K562 (cell line): ENCODE measurements around the gene SKAP1.

Experiments
- ATF6 ChIP-seq: sonication (generic); formaldehyde crosslinking; IDR thresholded peaks from 2 replicates; pipeline ENCODE4 v1.4.0; 2020; ENCODE audit warnings: mild to moderate bottlenecking, missing genetic modification reagents
- CBFB ChIP-seq: sonication (generic); formaldehyde crosslinking; IDR thresholded peaks from 2 replicates; pipeline ENCODE4 v1.4.0; 2020; ENCODE audit warnings: mild to moderate bottlenecking, missing genetic modification reagents
- CEBPB ChIP-seq: fragments of 450-650 bp; IDR thresholded peaks from 2 replicates; pipeline ENCODE4 v1.6.1; 2016; ENCODE audit warnings: missing genetic modification characterization, missing compliant biosample characterization
- CREM ChIP-seq: IDR thresholded peaks from 2 replicates; pipeline ENCODE4 v1.6.1; 2014; ENCODE audit warnings: antibody characterized with exemption, low read depth
- CTBP1 ChIP-seq: fragments of 450-650 bp; IDR thresholded peaks from 2 replicates; pipeline ENCODE4 v1.6.1; 2016; ENCODE audit warnings: borderline replicate concordance
- GATAD2B ChIP-seq: fragments of 450-650 bp; IDR thresholded peaks from 2 replicates; pipeline ENCODE4 v1.6.1; 2017; ENCODE audit warnings: mild to moderate bottlenecking, borderline replicate concordance
- POLR2AphosphoS2 ChIP-seq: IDR thresholded peaks from 2 replicates; pipeline ENCODE4 v1.6.1; 2012; ENCODE audit warnings: low read length, improper control_type of control experiment
- SAP30 ChIP-seq: fragments of 200-600 bp; sonication (generic); IDR thresholded peaks from 2 replicates; pipeline ENCODE4 v1.6.1; 2012; ENCODE audit warnings: borderline replicate concordance, low read depth, mild to moderate bottlenecking, moderate library complexity, low read length, control low read depth, inconsistent platforms; ENCODE audit not compliant: insufficient read depth, poor library complexity, severe bottlenecking
- ZBED1 ChIP-seq: IDR thresholded peaks from 2 replicates; pipeline ENCODE4 v1.6.1; 2014
- ZNF212 ChIP-seq: fragments of 450-650 bp; formaldehyde crosslinking; IDR thresholded peaks from 2 replicates; pipeline ENCODE4 v1.4.0; 2020; ENCODE audit warnings: mild to moderate bottlenecking
- TF ChIP-seq, protein P1 (sequence below), 2 experiments: fragments of 250-450 bp in 1 of 2; fragments of 450-650 bp in 1 of 2; sonication (Bioruptor Pico) in 1 of 2; IDR thresholded peaks; 2 replicates each; pipeline versions ENCODE4 v1.6.1 to v1.8.0; 2016 to 2021; ENCODE audit warnings: mild to moderate bottlenecking in 2 of 2, moderate library complexity in 2 of 2, missing compliant biosample characterization in 1 of 2, missing genetic modification characterization in 1 of 2
- TF ChIP-seq, protein P2 (sequence below), 3 experiments: IDR thresholded peaks in 2 of 3; conservative IDR thresholded peaks in 1 of 3; 2 replicates each; pipeline ENCODE4 v1.5.1; 2011 to 2012; ENCODE audit warnings: low read length in 3 of 3, mild to moderate bottlenecking in 3 of 3, control low read depth in 2 of 3, improper control_type of control experiment in 1 of 3, inconsistent platforms in 1 of 3, low read depth in 1 of 3, mixed read lengths in 1 of 3, moderate library complexity in 1 of 3; ENCODE audit not compliant: insufficient read depth in 2 of 3
- TF ChIP-seq, protein P3 (sequence below), 2 experiments: fragments of 450-650 bp; IDR thresholded peaks; 2 replicates each; pipeline ENCODE4 v1.6.1; 2016; ENCODE audit warnings: mild to moderate bottlenecking in 2 of 2, borderline replicate concordance in 1 of 2, low read depth in 1 of 2, moderate library complexity in 1 of 2

GRCh38 chr17:48229936-48230335, 200.1 kb downstream of the SKAP1 start:
- TF ChIP-seq CBFB (CRISPR knock-in tag) (no peak), CTBP1 (no peak), SAP30 (no peak), POLR2AphosphoS2 (no peak), CREM (no peak), ATF6 (CRISPR knock-in tag) (no peak), ZNF212 (no peak), GATAD2B (no peak), CEBPB (no peak), ZBED1 (no peak)
- TF ChIP-seq, protein P1, sequence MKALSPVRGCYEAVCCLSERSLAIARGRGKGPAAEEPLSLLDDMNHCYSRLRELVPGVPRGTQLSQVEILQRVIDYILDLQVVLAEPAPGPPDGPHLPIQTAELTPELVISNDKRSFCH (CRISPR knock-in tag; IDR thresholded peaks at IDR 0.05), result no peak
- TF ChIP-seq, protein P1 (tag; IDR thresholded peaks at IDR 0.05), result no peak
- TF ChIP-seq, protein P2, sequence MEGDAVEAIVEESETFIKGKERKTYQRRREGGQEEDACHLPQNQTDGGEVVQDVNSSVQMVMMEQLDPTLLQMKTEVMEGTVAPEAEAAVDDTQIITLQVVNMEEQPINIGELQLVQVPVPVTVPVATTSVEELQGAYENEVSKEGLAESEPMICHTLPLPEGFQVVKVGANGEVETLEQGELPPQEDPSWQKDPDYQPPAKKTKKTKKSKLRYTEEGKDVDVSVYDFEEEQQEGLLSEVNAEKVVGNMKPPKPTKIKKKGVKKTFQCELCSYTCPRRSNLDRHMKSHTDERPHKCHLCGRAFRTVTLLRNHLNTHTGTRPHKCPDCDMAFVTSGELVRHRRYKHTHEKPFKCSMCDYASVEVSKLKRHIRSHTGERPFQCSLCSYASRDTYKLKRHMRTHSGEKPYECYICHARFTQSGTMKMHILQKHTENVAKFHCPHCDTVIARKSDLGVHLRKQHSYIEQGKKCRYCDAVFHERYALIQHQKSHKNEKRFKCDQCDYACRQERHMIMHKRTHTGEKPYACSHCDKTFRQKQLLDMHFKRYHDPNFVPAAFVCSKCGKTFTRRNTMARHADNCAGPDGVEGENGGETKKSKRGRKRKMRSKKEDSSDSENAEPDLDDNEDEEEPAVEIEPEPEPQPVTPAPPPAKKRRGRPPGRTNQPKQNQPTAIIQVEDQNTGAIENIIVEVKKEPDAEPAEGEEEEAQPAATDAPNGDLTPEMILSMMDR (IDR thresholded peaks at IDR 0.05 in 2 of 3, conservative IDR thresholded peaks at IDR 0.05 in 1 of 3; ENCODE audit: insufficient read depth in 2 of 3, low read depth in 1 of 3, low read length in 3 of 3), result no peak
- TF ChIP-seq, protein P3, sequence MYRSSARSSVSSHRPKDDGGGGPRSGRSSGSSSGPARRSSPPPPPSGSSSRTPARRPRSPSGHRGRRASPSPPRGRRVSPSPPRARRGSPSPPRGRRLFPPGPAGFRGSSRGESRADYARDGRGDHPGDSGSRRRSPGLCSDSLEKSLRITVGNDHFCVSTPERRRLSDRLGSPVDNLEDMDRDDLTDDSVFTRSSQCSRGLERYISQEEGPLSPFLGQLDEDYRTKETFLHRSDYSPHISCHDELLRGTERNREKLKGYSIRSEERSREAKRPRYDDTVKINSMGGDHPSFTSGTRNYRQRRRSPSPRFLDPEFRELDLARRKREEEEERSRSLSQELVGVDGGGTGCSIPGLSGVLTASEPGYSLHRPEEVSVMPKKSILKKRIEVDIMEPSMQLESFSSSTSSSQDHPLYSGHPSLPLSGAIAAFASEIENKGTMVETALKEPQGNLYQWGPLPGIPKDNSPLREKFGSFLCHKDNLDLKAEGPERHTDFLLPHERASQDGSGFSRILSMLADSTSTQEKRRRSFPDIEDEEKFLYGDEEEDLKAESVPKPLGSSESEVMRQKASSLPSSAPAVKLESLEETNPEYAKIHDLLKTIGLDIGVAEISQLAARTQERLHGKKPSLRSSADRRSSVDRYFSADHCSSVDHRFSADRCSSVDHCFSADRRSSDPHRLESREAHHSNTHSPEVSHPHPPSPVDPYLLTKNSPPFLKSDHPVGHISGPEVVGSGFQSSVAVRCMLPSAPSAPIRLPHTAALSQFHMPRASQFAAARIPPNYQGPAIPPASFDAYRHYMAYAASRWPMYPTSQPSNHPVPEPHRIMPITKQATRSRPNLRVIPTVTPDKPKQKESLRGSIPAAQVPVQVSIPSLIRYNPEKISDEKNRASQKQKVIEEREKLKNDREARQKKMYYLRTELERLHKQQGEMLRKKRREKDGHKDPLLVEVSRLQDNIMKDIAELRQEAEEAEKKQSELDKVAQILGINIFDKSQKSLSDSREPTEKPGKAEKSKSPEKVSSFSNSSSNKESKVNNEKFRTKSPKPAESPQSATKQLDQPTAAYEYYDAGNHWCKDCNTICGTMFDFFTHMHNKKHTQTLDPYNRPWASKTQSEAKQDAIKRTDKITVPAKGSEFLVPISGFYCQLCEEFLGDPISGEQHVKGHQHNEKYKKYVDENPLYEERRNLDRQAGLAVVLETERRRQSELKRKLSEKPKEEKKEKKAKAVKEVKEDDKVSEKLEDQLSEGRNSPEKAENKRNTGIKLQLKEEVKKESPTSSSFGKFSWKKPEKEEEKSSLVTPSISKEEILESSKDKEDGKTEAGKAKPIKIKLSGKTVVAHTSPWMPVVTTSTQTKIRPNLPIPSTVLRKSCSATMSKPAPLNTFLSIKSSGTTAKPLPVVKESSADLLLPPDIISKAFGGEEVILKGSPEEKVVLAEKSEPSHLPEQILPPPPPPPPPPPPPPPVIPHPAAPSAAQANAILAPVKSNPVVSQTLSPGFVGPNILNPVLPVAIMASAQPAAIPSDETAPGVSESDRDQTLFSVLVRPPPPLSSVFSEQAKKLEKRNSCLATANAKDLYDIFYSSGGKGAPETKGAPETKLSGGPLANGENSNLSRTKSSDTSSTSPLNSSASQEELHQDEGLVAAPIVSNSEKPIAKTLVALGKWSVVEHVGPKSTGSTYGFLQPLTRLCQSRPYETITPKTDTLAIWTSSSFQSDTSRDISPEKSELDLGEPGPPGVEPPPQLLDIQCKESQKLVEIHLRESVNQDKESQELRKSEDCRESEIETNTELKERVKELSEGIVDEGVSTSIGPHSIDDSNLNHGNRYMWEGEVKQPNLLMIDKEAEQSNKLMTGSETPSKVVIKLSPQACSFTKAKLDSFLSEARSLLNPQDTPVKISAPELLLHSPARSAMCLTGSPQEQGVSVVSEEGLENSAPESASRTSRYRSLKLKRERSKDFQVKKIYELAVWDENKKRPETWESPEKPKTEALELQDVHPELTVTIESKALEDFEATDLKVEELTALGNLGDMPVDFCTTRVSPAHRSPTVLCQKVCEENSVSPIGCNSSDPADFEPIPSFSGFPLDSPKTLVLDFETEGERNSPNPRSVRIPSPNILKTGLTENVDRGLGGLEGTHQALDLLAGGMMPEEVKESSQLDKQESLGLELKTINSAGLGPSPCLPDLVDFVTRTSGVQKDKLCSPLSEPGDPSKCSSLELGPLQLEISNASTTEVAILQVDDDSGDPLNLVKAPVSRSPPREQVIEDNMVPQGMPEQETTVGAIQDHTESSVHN (IDR thresholded peaks at IDR 0.05; ENCODE audit: borderline replicate concordance in 1 of 2, low read depth in 1 of 2), result no peak
